MCF 10A (cell line): Measurements from ENCODE around the gene HCAR2. TPM values are rescaled to one million over a fixed set of nuclear protein-coding genes. Genes with fewer than 3 reads are reported as not detected.

Experiments
- BruUV-seq: library from RNA; stranded (reverse); fragments of 400-500 nt; replicated peaks from 2 replicates; lab custom pipeline; 2021; lab: Mats Ljungman, UMichigan
- CTCF ChIA-PET: fragments of 300-600 bp; sonication (Branson Sonifier 250); formaldehyde crosslinking; extraction: SDS; loops from one replicate; lab custom pipeline; 2021; ENCODE audit warnings: antibody characterized with exemption, inconsistent platforms; lab: Yijun Ruan, JAX
- POLR2A ChIA-PET: fragments of 300-600, 350-650 bp; sonication (Branson Sonifier 250); formaldehyde crosslinking; extraction: SDS; loops from one replicate; lab custom pipeline; 2020; ENCODE audit warnings: antibody characterized with exemption, inconsistent platforms; lab: Yijun Ruan, JAX
- DNase-seq: peaks from one replicate; pipeline ENCODE4 v3.0.0-alpha.2; 2018; ENCODE audit not compliant: unreplicated experiment
- H3K27ac Mint-ChIP-seq: one replicate; pipeline ENCODE4 v1.8.0; 2022; ENCODE audit warnings: mild to moderate bottlenecking, low read depth, mixed read lengths; ENCODE audit not compliant: unreplicated experiment
- H3K27me3 Mint-ChIP-seq: one replicate; pipeline ENCODE4 v1.8.0; 2022; ENCODE audit warnings: mixed read lengths; ENCODE audit not compliant: insufficient read depth, unreplicated experiment
- H3K36me3 Mint-ChIP-seq: one replicate; pipeline ENCODE4 v1.8.0; 2022; ENCODE audit warnings: mild to moderate bottlenecking, moderate library complexity, mixed read lengths; ENCODE audit not compliant: insufficient read depth, unreplicated experiment
- H3K4me1 Mint-ChIP-seq: one replicate; pipeline ENCODE4 v1.8.0; 2022; ENCODE audit warnings: mixed read lengths; ENCODE audit not compliant: insufficient read depth, unreplicated experiment
- H3K4me3 Mint-ChIP-seq: one replicate; pipeline ENCODE4 v1.8.0; 2022; ENCODE audit warnings: mild to moderate bottlenecking, moderate library complexity, mixed read lengths; ENCODE audit not compliant: unreplicated experiment
- H3K9me3 Mint-ChIP-seq: one replicate; pipeline ENCODE4 v1.8.0; 2022; ENCODE audit warnings: mixed read lengths; ENCODE audit not compliant: unreplicated experiment
- CTCF ChIP-seq: fragments of 200-600 bp; IDR thresholded peaks from one replicate; pipeline ENCODE4 v1.8.0; 2022; ENCODE audit warnings: antibody characterized with exemption, mild to moderate bottlenecking; ENCODE audit not compliant: unreplicated experiment
- intact Hi-C: fragments of 100-400 bp; cut with micrococcal nuclease; formaldehyde crosslinking; loops from 2 replicates; pipeline ENCODE4 v1.14.1; 2022
- total RNA-seq: library from RNA; stranded (reverse); gene quantifications from 2 replicates; pipeline ENCODE4 v1.2.3, GENCODE V29; 2022

Gene HCAR2
- total RNA-seq, 1 experiment from 2014 or later: 0.19 TPM

DNA sequence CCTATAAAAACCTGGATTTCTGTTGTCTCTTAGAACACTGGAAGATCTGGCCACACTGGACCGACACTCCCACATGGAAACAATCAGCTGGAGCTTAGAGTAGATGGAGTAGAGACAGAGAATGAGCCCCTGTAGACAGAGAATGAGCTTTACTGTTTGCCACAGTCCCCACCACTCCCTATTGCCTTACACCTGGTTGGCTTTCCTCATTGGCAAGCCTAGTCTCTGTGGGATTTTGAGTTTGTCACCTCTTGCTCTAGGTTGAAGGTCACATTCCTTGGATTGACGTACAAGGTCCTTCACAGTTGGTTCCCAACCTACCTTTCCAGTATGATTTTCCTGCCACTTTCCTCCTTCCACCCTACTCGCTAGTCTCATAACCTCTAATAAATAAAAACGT is 29.5 kb upstream of the HCAR2 start:
- H3K4me3 Mint-ChIP-seq: no peak overlapping the region
- BruUV-seq: no TSS peak
- CTCF ChIA-PET: no interaction called here
- H3K4me1 Mint-ChIP-seq: no peaks in the 10 kb centered on the region
- POLR2A ChIA-PET: no interaction called here
- no peak for TF ChIP-seq CTCF
- intact Hi-C loops: no loop called here
- H3K36me3 Mint-ChIP-seq: no peaks in the 10 kb centered on the region
- H3K9me3 Mint-ChIP-seq: no peaks in the 10 kb centered on the region
- no peaks in the 10 kb centered on the region for H3K27me3 Mint-ChIP-seq
- no peak for DNase-seq
- H3K27ac Mint-ChIP-seq: no peak overlapping the region

- ChIA-PET CTCF (no interaction called here), POLR2A (no interaction called here)
- Mint-ChIP-seq H3K4me1 (no peaks in the 10 kb centered on the region), H3K27ac (no peak overlapping the region), H3K4me3 (no peak overlapping the region), H3K9me3 (no peaks in the 10 kb centered on the region), H3K27me3 (no peaks in the 10 kb centered on the region), H3K36me3 (no peaks in the 10 kb centered on the region)
- DNase-seq: no peak
- TF ChIP-seq CTCF: no peak
- intact Hi-C loops: no loop called here
- BruUV-seq: no TSS peak
Observed at GRCh38 chr12:122732170-122732569, 29.0 kb upstream of the HCAR2 start.

- H3K36me3 Mint-ChIP-seq: no peaks in the 10 kb centered on the region
- intact Hi-C loops: no loop called here
- no peaks in the 10 kb centered on the region for H3K9me3 Mint-ChIP-seq
- no peak within 1 kb of the TSS for H3K4me3 Mint-ChIP-seq
- H3K4me1 Mint-ChIP-seq: peaks cover 7% of the 10 kb centered on the region
- no peak for TF ChIP-seq CTCF
- BruUV-seq: no TSS peak
- ChIA-PET POLR2A (interaction anchor here (0.5 to 1.3 kb wide), 2 partner anchors 12 to 41 kb away, joined by 4 read pairs; no protein-coding TSS in a partner anchor), CTCF (no interaction called here)
- H3K27me3 Mint-ChIP-seq: no peaks in the 10 kb centered on the region
- no peak for DNase-seq
- H3K27ac Mint-ChIP-seq: no peak within 1 kb of the TSS
Observed at GRCh38 chr12:122730215-122731014, 27.3 kb upstream of the HCAR2 start, which contains the start of gene HCAR1. TSS of gene HCAR1 (minus strand) at chr12:122730844. CDS start at chr12:122730339, 505 bp downstream.

DNA sequence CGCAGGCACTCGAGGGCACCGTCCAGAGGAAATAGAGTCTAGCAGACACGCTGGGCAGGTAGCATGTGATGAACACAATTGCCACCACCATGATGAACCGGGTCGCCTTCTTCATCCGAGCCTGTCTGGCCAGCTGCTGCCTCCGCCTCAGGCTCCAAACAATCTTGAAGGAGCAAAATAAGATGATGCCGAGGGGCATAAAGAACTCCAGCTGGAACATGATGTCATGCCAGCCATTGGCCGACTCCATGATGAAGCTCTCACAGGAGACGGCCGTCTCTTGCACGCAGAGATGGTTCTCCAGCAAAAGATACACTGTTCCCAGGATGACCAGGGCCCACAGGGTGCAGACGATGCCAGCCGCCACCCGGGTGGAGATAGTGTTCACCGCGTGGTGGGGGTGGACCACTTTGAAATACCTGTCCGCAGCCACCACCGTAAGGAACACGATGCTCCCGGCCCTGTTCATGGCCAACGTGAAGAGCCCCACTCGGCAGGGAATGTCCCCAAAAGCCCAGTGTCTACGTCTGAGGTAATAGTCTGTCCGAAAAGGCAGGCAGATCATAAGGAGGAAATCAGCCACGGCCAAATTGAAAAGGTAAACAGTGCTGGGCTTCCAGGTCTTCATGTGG is 26.5 kb upstream of the HCAR2 start:
- Mint-ChIP-seq H3K27me3 (no peaks in the 10 kb centered on the region), H3K9me3 (no peaks in the 10 kb centered on the region), H3K27ac (no peak overlapping the region), H3K4me3 (no peak overlapping the region), H3K36me3 (no peaks in the 10 kb centered on the region), H3K4me1 (peaks cover 7% of the 10 kb centered on the region)
- no peak for DNase-seq
- BruUV-seq: no TSS peak
- TF ChIP-seq CTCF: no peak
- ChIA-PET CTCF (interaction anchor here (0.7 kb wide), 1 partner anchor 23 kb away, joined by 3 read pairs; the partner anchor contains the start of gene DENR), POLR2A (interaction anchor here (0.5 kb wide), 1 partner anchor 42 kb away, joined by 4 read pairs; no protein-coding TSS in a partner anchor)
- intact Hi-C loops: no loop called here
